Spleen (tissue), 11 donors: Measurements from ENCODE around the gene SPZ1. TPM values are rescaled to one million over a fixed set of nuclear protein-coding genes. Genes with fewer than 3 reads are reported as not detected.
"Not testable (repeated sequence)": the region's sequence is repeated elsewhere in the genome, so short reads cannot be mapped to it uniquely, and the experiment has no call there.

Experiments
- DNase-seq: peaks from one replicate; pipeline ENCODE4 v3.0.0-alpha.2; 2020
- H3K27ac ChIP-seq, 8 donors: fragments of 200-600 bp; sonication (generic) in 7 of 8; 1 replicate in 4 of 8; 2 replicates in 4 of 8; pipeline versions ENCODE4 v1.5.0 to v1.8.0; 2016 to 2021; ENCODE audit warnings: inconsistent platforms in 4 of 8, mild to moderate bottlenecking in 4 of 8, moderate library complexity in 1 of 8
- H3K27me3 ChIP-seq, 7 donors: fragments of 200-600 bp; sonication (generic) in 6 of 7; replicated peaks in 1 of 7; 1 replicate in 4 of 7; 2 replicates in 3 of 7; pipeline versions ENCODE4 v1.5.0 to v1.8.0; 2016 to 2021; ENCODE audit warnings: inconsistent platforms in 3 of 7, mild to moderate bottlenecking in 1 of 7
- H3K36me3 ChIP-seq, 6 donors: fragments of 200-600 bp; sonication (generic) in 5 of 6; 1 replicate in 4 of 6; 2 replicates in 2 of 6; pipeline versions ENCODE4 v1.5.0 to v1.8.0; 2016 to 2021; ENCODE audit warnings: inconsistent platforms in 2 of 6
- H3K4me1 ChIP-seq, 6 donors: fragments of 200-600 bp; sonication (generic) in 5 of 6; 1 replicate in 3 of 6; 2 replicates in 3 of 6; pipeline versions ENCODE4 v1.5.0 to v1.8.0; 2016 to 2021; ENCODE audit warnings: inconsistent platforms in 3 of 6
- H3K4me3 ChIP-seq, 8 donors: fragments of 200-600 bp; sonication (generic) in 7 of 8; 1 replicate in 4 of 8; 2 replicates in 4 of 8; pipeline versions ENCODE4 v1.5.0 to v1.8.0; 2016 to 2021; ENCODE audit warnings: inconsistent platforms in 4 of 8, mild to moderate bottlenecking in 4 of 8, moderate library complexity in 2 of 8
- H3K9me3 ChIP-seq, 8 donors: fragments of 200-600 bp; sonication (generic) in 7 of 8; 1 replicate in 4 of 8; 2 replicates in 4 of 8; pipeline versions ENCODE4 v1.5.0 to v1.8.0; 2016 to 2021; ENCODE audit warnings: inconsistent platforms in 4 of 8
- POLR2A ChIP-seq, 3 donors: fragments of 450-650 bp; IDR thresholded peaks; one replicate each; pipeline ENCODE4 v1.5.1; 2017; ENCODE audit warnings: antibody characterized with exemption in 3 of 3, mild to moderate bottlenecking in 1 of 3
- POLR2AphosphoS5 ChIP-seq, 3 donors: sonication (generic); formaldehyde crosslinking; IDR thresholded peaks; one replicate each; pipeline ENCODE4 v1.5.1; 2017; ENCODE audit warnings: antibody characterized with exemption in 3 of 3
- WGBS, 5 donors: extraction: QIAGEN DNeasy Blood & Tissue Kit in 3 of 5; methylation state at CpG; one replicate each; pipeline versions ENCODE4 v1.1.5 to v1.1.7; 2013 to 2018; 5-methylcytosine and 5-hydroxymethylcytosine counted together
- intact Hi-C: fragments of 100-400 bp; cut with DNase I; formaldehyde crosslinking; loops from one replicate; pipeline ENCODE4 v1.15.0; 2023; ENCODE audit warnings: low total_unique reads
- polyA plus RNA-seq, 3 donors: library from polyadenylated mRNA; stranded (reverse); fragments of 200-250 nt; gene quantifications; one replicate each; pipeline ENCODE4 v1.2.1, GENCODE V29; 2013
- total RNA-seq, 7 donors: library from RNA; depleted of rRNA in 3 of 7; stranded (reverse); fragments of >200 nt in 3 of 7; fragmentation: NEBNext Ultra II Directional in 4 of 7; extraction: Animal tissue kit (Norgen Biotek cat#: 25700) in 4 of 7; gene quantifications; one replicate each; pipeline versions ENCODE4 v1.1.0 to v1.2.1, GENCODE V29; 2016 to 2021
- TF ChIP-seq, protein P1 (sequence below), 11 experiments: fragments of 200-600 bp in 7 of 11; fragments of 450-650 bp in 4 of 11; sonication (generic) in 4 of 11; IDR thresholded peaks in 8 of 11; conservative IDR thresholded peaks in 3 of 11; 1 replicate in 7 of 11; 2 replicates in 4 of 11; pipeline versions ENCODE4 v1.4.0 to v1.8.0; 2016 to 2021; ENCODE audit warnings: antibody characterized with exemption in 11 of 11, inconsistent platforms in 4 of 11, mild to moderate bottlenecking in 1 of 11
- donor health status: healthy with polysubstance abuse.
- donor health status: DM: no; HTN: no; CAD: no; lungs with moderate emphysema.
- donor health status: DM: no; HTN: no; CAD: no.
- donor health status: Bipolar disorder and iron deficiency.
- donor health status: healthy.
- donor health status: DM: no; HTN: no; CAD: no.
- donor health status: DM: yes; HTN: yes; CAD: no.

The SPZ1 gene
- total and polyA plus RNA-seq, 10 donors: not detected

DNA sequence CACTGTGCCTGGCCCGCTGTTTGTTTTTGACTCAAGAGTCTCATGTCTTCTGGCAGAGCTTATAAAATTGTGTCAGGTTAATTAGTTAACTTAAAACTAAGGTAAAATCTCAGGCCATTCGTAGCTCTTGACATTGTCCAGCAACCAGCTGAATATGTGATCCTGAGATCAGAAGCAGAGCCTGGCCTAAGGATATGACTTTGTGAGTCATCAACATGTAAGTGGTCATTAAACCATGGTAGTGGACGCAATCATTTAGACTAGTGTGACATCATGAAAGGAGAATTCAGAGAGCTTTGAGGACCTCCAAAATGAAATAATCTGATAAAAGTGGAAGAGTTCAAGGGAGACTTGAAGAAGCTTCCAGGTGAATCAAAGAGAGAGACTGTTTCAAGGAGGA, 23.3 kb downstream of the SPZ1 start:
- Histone ChIP-seq H3K9me3 (no peaks in the 10 kb centered on the region), H3K27ac (no peak overlapping the region), H3K4me3 (no peak overlapping the region), H3K36me3 (no peaks in the 10 kb centered on the region), H3K4me1 (peaks cover 0 to 3% (median 0%) of the 10 kb centered on the region in 6 donors), H3K27me3 (peaks cover 0 to 11% (median 0%) of the 10 kb centered on the region in 7 donors)
- no peak for DNase-seq
- 87 to 97% (median 91%) methylated on average over 3 of the region's 3 CpGs for WGBS, 5 donors
- intact Hi-C loops: no loop called here
- TF ChIP-seq POLR2AphosphoS5 (IDR thresholded peaks at IDR 0.05) (no peak), POLR2A (IDR thresholded peaks at IDR 0.05) (no peak)
- TF ChIP-seq, protein P1, sequence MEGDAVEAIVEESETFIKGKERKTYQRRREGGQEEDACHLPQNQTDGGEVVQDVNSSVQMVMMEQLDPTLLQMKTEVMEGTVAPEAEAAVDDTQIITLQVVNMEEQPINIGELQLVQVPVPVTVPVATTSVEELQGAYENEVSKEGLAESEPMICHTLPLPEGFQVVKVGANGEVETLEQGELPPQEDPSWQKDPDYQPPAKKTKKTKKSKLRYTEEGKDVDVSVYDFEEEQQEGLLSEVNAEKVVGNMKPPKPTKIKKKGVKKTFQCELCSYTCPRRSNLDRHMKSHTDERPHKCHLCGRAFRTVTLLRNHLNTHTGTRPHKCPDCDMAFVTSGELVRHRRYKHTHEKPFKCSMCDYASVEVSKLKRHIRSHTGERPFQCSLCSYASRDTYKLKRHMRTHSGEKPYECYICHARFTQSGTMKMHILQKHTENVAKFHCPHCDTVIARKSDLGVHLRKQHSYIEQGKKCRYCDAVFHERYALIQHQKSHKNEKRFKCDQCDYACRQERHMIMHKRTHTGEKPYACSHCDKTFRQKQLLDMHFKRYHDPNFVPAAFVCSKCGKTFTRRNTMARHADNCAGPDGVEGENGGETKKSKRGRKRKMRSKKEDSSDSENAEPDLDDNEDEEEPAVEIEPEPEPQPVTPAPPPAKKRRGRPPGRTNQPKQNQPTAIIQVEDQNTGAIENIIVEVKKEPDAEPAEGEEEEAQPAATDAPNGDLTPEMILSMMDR (IDR thresholded peaks at IDR 0.05 in 8 of 11, conservative IDR thresholded peaks at IDR 0.05 in 3 of 11): no peak

DNA sequence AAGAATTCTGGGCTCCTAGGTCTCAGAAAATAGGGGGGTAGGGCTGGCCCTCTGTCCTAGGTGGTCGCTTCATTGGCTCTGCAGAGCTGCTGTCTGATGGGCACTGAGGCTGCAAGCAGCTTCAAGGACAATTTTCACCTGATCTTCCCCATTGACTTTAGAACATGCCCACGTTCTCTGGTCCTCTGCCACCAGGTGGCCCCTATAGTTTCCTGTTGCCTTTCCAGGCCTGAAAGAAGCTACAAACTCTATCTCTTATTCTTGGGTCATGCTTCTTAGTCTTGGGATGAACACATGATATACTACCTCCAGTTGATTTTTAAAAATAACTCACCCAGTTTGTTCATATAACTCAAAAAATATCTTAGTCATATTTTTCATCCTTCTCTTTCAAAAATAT, 26.3 kb downstream of the SPZ1 start:
- Histone ChIP-seq H3K4me1 (peaks cover 0 to 8% (median 0%) of the 10 kb centered on the region in 6 donors), H3K4me3 (no peak overlapping the region), H3K36me3 (no peaks in the 10 kb centered on the region), H3K9me3 (no peaks in the 10 kb centered on the region), H3K27ac (no peak overlapping the region), H3K27me3 (peaks cover 0 to 3% (median 0%) of the 10 kb centered on the region in 7 donors)
- WGBS, 5 donors: 34 to 48% (median 44%) methylated on average over 2 of the region's 2 CpGs
- intact Hi-C loops: no loop called here
- DNase-seq: no peak
- TF ChIP-seq, protein P1 (IDR thresholded peaks at IDR 0.05 in 8 of 11, conservative IDR thresholded peaks at IDR 0.05 in 3 of 11): peak in 8 of 11 experiments; percentile 12 to 53 (median 28)
- no peak for TF ChIP-seq POLR2AphosphoS5 (IDR thresholded peaks at IDR 0.05)

DNA sequence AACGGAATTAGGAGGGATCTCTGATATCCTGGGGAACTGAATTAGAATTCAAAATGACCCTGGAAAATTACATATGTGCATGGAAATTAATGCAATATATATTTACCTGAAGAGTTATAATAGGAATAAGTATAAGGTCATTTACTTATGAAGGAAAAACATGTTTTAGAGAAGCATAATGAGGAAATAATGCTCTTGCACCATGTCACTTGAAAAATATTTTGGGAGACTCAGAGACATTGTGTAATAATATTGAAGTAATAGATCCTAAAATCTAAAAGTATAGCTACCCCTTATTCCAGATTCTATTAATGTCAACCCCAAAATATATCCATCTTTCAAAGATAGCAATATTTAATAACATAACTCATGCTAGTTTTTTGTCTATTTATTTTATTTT, 28.4 kb downstream of the SPZ1 start:
- Histone ChIP-seq H3K36me3 (no peaks in the 10 kb centered on the region), H3K9me3 (no peaks in the 10 kb centered on the region), H3K27ac (no peak overlapping the region), H3K4me1 (peaks cover 0 to 8% (median 0%) of the 10 kb centered on the region in 6 donors), H3K27me3 (no peaks in the 10 kb centered on the region), H3K4me3 (no peak overlapping the region)
- DNase-seq: no peak
- TF ChIP-seq POLR2A (IDR thresholded peaks at IDR 0.05) (no peak), POLR2AphosphoS5 (IDR thresholded peaks at IDR 0.05) (no peak)
- TF ChIP-seq, protein P1 (IDR thresholded peaks at IDR 0.05 in 8 of 11, conservative IDR thresholded peaks at IDR 0.05 in 3 of 11): no peak
- intact Hi-C loops: no loop called here
- WGBS, 5 donors: 40 to 78% (median 50%) methylated on average over 1 of the region's 1 CpG

DNA sequence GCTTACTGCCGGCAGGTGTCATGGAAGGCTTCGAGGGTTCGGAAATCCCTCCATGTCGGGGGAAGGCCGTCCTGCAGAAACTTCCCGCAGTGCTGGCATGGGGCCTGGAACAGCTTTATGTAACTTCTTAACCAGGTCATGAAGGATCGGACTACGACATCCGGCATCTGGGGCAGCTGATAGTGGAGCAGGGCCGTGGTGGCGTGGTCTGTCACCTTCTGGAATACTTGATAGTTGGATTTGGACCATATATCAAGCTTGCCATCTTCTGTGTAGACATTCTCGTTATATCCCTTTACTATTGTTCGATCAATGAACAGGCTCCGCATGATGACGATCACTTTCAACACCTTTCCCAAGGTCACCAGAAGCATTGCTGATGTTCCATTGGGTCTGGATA, 31.2 kb downstream of the SPZ1 start:
- intact Hi-C loops, H3K9me3 ChIP-seq, H3K4me3 ChIP-seq, H3K36me3 ChIP-seq, DNase-seq, H3K27ac ChIP-seq, H3K4me1 ChIP-seq, H3K27me3 ChIP-seq: not testable (repeated sequence)
- WGBS, 5 donors: 91 to 97% (median 92%) methylated on average over 15 of the region's 15 CpGs

DNA sequence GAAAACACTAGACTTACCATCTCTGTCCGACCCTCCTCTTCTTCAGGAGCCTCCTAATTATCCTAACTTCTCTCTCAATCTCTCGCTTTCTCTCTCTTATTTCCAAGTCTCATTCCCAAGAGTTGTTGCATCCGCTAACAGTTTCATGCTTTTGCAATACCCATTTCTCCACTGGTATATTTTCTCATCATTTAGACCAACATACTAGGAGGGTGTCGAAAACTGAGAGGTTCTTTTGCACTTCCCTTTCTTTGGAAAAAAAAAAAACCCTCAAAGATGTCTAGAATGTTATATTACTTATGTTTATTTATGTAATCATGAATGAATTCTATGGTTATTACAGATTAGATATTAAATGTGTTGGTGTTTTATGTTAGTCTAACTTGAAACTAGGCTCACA, 35.9 kb downstream of the SPZ1 start:
- no peak overlapping the region for H3K27ac ChIP-seq
- TF ChIP-seq, protein P1 (IDR thresholded peaks at IDR 0.05 in 8 of 11, conservative IDR thresholded peaks at IDR 0.05 in 3 of 11): no peak
- no peak for TF ChIP-seq POLR2A (IDR thresholded peaks at IDR 0.05)
- TF ChIP-seq POLR2AphosphoS5 (IDR thresholded peaks at IDR 0.05): no peak
- intact Hi-C loops: no loop called here
- no peaks in the 10 kb centered on the region for H3K36me3 ChIP-seq
- DNase-seq: no peak
- H3K4me3 ChIP-seq: no peak overlapping the region
- H3K9me3 ChIP-seq: no peaks in the 10 kb centered on the region
- H3K27me3 ChIP-seq: no peaks in the 10 kb centered on the region
- no peaks in the 10 kb centered on the region for H3K4me1 ChIP-seq
- WGBS, 5 donors: 60 to 88% (median 74%) methylated on average over 4 of the region's 4 CpGs
